Vagina (tissue), 2 donors: Measurements from ENCODE around the gene KDM2A. TPM values are rescaled to one million over a fixed set of nuclear protein-coding genes. Genes with fewer than 3 reads are reported as not detected.

ENCODE experiments used
- DNase-seq, 2 donors: peaks; one replicate each; pipeline ENCODE4 v3.0.0-alpha.2; 2017; ENCODE audit errors: extremely low spot score in 2 of 2
- H3K27ac ChIP-seq: fragments of 200-600 bp; sonication (generic); one replicate; pipeline ENCODE4 v1.5.1; 2019
- H3K27me3 ChIP-seq: fragments of 200-600 bp; sonication (generic); one replicate; pipeline ENCODE4 v1.5.1; 2019
- H3K36me3 ChIP-seq, 2 donors: fragments of 200-600 bp; sonication (generic); one replicate each; pipeline ENCODE4 v1.5.1; 2017 to 2019
- H3K4me1 ChIP-seq: fragments of 200-600 bp; sonication (generic); one replicate; pipeline ENCODE4 v1.5.1; 2019
- H3K4me3 ChIP-seq, 2 donors: fragments of 200-600 bp; sonication (generic); 1 replicate in 1 of 2; 2 replicates in 1 of 2; pipeline ENCODE4 v1.5.1; 2016 to 2019
- H3K9me3 ChIP-seq: fragments of 200-600 bp; sonication (generic); one replicate; pipeline ENCODE4 v1.5.1; 2019
- POLR2A ChIP-seq, 2 donors: fragments of 450-650 bp; IDR thresholded peaks; one replicate each; pipeline ENCODE4 v1.6.1; 2017; ENCODE audit warnings: antibody characterized with exemption in 2 of 2, mild to moderate bottlenecking in 2 of 2, moderate library complexity in 2 of 2
- POLR2AphosphoS5 ChIP-seq, 2 donors: sonication (generic); formaldehyde crosslinking; IDR thresholded peaks; one replicate each; pipeline ENCODE4 v1.9.0; 2017; ENCODE audit warnings: antibody characterized with exemption in 2 of 2, mild to moderate bottlenecking in 2 of 2, low read depth in 1 of 2; ENCODE audit not compliant: insufficient read depth in 1 of 2
- intact Hi-C: fragments of 100-400 bp; cut with DNase I; formaldehyde crosslinking; loops from one replicate; pipeline ENCODE4 v1.15.1; 2023
- total RNA-seq: library from RNA; depleted of rRNA; stranded (reverse); fragments of >200 nt; gene quantifications from one replicate; pipeline ENCODE4 v1.2.3, GENCODE V29; 2016
- TF ChIP-seq, protein P1 (sequence below), 3 experiments: fragments of 450-650 bp in 2 of 3; fragments of 200-600 bp in 1 of 3; sonication (generic) in 1 of 3; IDR thresholded peaks; one replicate each; pipeline ENCODE4 v1.5.1; 2017 to 2019; ENCODE audit warnings: antibody characterized with exemption in 3 of 3, mild to moderate bottlenecking in 2 of 3, moderate library complexity in 2 of 3

Gene KDM2A
- total RNA-seq, 1 donor from 2014 or later = 51.8 TPM

DNA sequence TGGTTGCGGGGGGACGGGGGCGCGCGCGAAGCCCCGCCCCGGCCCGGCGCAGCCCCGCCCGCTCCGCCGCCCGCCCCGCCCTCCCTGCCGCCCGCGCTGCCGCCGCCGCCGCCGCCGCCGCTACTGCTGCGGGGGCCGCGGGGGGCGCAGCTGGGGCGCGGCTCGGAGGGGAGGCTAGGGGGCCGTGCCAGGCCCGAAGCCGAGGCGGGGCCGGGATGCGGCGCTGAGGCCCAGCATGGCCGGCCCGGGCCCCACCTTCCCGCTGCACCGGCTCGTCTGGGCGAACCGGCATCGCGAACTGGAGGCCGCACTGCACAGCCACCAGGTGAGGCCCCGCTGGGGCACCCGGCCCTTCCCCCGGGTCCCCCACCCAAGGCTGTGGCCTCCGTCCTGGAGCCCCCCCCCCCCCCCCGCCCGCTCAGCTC lies 170.2 kb downstream of the KDM2A start, which contains the start of gene ANKRD13D:
Gene ANKRD13D, plus strand, starts transcription at position 78 of the 425 bp plus-strand sequence. Its CDS starts 158 bp downstream, at position 236.
- peaks cover 70% of the 10 kb centered on the region for H3K4me1 ChIP-seq
- H3K4me3 ChIP-seq = peak within 1 kb of the TSS; percentile 74 to 99

DNA sequence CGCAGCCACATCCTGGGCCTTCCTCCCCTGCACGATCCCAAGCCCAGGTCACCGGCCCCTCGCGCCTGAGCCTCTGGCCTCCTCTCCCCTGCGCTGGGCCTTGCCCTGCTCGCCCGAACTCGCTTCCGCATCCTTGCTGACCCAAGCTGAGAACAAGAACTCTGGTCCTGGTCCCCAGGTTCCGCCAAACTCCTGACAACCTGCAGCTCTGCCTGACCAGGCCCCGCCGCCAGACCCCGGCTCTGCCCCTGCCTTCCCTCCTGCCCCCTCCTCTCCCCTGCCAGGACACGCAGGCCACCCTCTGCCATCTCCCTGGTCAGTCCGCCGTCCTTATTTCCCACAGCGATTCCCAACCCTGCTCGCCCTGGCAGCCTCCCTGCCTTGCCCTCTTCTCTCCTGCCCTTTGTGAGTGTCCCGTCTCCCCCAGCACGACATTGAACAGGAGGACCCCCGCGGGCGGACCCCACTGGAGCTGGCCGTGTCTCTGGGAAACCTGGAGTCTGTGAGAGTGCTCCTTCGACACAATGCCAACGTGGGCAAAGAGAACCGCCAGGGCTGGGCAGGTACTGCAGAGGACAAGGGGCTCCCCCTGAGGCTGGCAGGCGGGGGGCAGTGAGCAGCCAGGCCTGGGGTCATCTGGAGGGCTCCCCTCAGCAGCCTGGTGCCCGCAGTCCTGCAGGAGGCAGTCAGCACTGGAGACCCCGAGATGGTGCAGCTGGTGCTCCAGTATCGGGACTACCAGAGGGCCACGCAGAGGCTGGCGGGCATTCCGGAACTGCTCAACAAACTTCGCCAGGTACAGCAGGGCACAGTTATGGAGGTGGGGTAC lies 170.8 kb downstream of the KDM2A start:
- TF ChIP-seq POLR2AphosphoS5 (IDR thresholded peaks at IDR 0.05; ENCODE audit: insufficient read depth in 1 of 2, low read depth in 1 of 2) (no peak), POLR2A (IDR thresholded peaks at IDR 0.05) (no peak)
- TF ChIP-seq, protein P1, sequence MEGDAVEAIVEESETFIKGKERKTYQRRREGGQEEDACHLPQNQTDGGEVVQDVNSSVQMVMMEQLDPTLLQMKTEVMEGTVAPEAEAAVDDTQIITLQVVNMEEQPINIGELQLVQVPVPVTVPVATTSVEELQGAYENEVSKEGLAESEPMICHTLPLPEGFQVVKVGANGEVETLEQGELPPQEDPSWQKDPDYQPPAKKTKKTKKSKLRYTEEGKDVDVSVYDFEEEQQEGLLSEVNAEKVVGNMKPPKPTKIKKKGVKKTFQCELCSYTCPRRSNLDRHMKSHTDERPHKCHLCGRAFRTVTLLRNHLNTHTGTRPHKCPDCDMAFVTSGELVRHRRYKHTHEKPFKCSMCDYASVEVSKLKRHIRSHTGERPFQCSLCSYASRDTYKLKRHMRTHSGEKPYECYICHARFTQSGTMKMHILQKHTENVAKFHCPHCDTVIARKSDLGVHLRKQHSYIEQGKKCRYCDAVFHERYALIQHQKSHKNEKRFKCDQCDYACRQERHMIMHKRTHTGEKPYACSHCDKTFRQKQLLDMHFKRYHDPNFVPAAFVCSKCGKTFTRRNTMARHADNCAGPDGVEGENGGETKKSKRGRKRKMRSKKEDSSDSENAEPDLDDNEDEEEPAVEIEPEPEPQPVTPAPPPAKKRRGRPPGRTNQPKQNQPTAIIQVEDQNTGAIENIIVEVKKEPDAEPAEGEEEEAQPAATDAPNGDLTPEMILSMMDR (IDR thresholded peaks at IDR 0.05) = no peak
- peaks cover 70% of the 10 kb centered on the region for H3K4me1 ChIP-seq
- H3K4me3 ChIP-seq = peak overlapping the region; percentile 74 to 99
- H3K27me3 ChIP-seq = no peaks in the 10 kb centered on the region
- intact Hi-C loops = no loop called here
- peaks cover 3 to 37% of the 10 kb centered on the region in 2 donors for H3K36me3 ChIP-seq
- H3K9me3 ChIP-seq = no peaks in the 10 kb centered on the region
- no peak for DNase-seq
- H3K27ac ChIP-seq = peak overlapping the region; percentile 93

More for the DNA sequence above, 170.2 kb downstream of the KDM2A start, which contains the start of gene ANKRD13D:
- intact Hi-C loops = no loop called here
- no peak for DNase-seq
- no peaks in the 10 kb centered on the region for H3K27me3 ChIP-seq
- no peaks in the 10 kb centered on the region for H3K9me3 ChIP-seq
- TF ChIP-seq POLR2AphosphoS5 (IDR thresholded peaks at IDR 0.05; ENCODE audit: insufficient read depth in 1 of 2, low read depth in 1 of 2) (no peak), POLR2A (IDR thresholded peaks at IDR 0.05) (no peak)
- TF ChIP-seq, protein P1 (IDR thresholded peaks at IDR 0.05) = no peak
- peak within 1 kb of the TSS; percentile 93 for H3K27ac ChIP-seq
- peaks cover 5 to 37% of the 10 kb centered on the region in 2 donors for H3K36me3 ChIP-seq

DNA sequence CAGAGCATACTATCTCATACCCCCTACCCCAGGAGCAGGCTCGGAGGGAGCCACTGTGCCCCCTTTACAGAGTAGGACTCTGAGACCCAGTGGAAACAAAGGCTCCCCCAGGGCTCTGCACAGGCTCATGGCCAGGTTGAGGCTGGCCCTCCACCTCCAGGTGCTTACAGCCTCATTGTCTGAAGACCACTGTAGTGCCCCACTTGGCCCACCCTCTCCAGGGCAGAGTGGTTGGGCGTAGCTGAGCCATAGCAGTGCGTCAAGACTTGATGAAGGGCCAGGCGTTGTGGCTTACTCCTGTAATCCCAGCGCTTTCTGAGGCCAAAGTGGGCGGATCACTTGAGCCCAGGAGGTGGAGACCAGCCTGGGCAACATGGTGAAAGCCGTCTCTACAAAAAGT lies 171.7 kb downstream of the KDM2A start:
- Histone ChIP-seq H3K27me3 (no peaks in the 10 kb centered on the region), H3K4me3 (peak overlapping the region in 1 of 2 donors; percentile 74), H3K27ac (peak overlapping the region; percentile 93), H3K36me3 (peaks cover 0 to 37% of the 10 kb centered on the region in 2 donors), H3K4me1 (peaks cover 69% of the 10 kb centered on the region), H3K9me3 (no peaks in the 10 kb centered on the region)
- TF ChIP-seq POLR2A (IDR thresholded peaks at IDR 0.05) = no peak
- TF ChIP-seq, protein P1 (IDR thresholded peaks at IDR 0.05) = no peak
- no peak for TF ChIP-seq POLR2AphosphoS5 (IDR thresholded peaks at IDR 0.05; ENCODE audit: insufficient read depth in 1 of 2, low read depth in 1 of 2)
- DNase-seq = no peak
- intact Hi-C loops = no loop called here

DNA sequence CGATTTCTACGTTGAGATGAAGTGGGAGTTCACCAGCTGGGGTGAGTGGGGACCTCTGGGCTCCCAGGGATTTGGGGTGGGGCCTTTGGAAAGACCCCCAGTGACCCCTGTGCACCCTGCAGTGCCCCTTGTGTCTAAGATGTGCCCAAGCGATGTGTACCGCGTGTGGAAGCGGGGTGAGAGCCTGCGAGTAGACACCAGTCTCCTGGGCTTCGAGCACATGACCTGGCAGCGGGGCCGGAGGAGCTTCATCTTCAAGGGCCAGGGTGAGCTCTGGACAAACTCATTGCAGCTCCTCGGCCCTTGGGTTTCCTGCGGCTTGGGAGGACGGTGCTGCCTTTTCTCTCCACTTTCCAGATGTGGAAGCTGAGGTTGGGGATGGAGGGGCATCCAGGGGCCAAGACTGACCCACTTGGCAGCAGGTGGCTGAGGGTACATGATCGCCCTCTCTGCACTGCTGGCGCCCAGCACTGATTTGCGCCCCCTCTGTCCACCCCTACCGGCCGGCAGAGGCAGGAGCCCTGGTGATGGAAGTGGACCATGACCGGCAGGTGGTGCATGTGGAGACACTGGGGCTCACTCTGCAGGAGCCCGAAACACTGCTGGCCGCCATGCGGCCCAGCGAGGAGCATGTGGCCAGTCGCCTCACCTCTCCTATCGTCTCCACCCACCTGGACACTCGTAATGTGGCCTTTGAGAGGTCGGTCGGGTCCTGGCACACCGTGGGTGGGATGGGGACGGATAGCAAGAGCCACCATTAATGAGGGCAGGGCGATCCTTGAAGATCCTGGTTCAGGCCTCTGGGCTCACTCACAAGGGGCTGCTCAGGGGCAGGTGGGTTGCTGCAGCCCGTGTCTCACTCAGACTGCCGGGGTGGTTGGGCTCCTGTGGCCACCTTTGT lies 172.7 kb downstream of the KDM2A start:
- Histone ChIP-seq H3K4me3 (no peak overlapping the region), H3K27ac (no peak overlapping the region), H3K36me3 (peaks cover 0 to 40% of the 10 kb centered on the region in 2 donors), H3K27me3 (no peaks in the 10 kb centered on the region), H3K4me1 (peaks cover 60% of the 10 kb centered on the region), H3K9me3 (no peaks in the 10 kb centered on the region)
- intact Hi-C loops = no loop called here
- TF ChIP-seq, protein P1 (IDR thresholded peaks at IDR 0.05) = no peak
- TF ChIP-seq POLR2AphosphoS5 (IDR thresholded peaks at IDR 0.05; ENCODE audit: insufficient read depth in 1 of 2, low read depth in 1 of 2) = no peak
- TF ChIP-seq POLR2A (IDR thresholded peaks at IDR 0.05) = no peak
- DNase-seq = no peak
